ENCODE measurements around the gene POU6F1. TPM values are rescaled to one million over a fixed set of nuclear protein-coding genes. Genes with fewer than 3 reads are reported as not detected.

Gene POU6F1
- total and polyA plus RNA-seq, 11 donors: 4.6 to 14.0 (median 6.8) TPM

- peaks cover 0 to 6% (median 0%) of the 10 kb centered on the region in 9 donors for H3K36me3 ChIP-seq
- no peaks in the 10 kb centered on the region for H3K9me3 ChIP-seq
- ATAC-seq (no peak), DNase-seq (no peak)
- intact Hi-C loops (cut with DNase I): loop anchor here in 2 of 10 donors (5.0 to 10.0 kb wide), 2 partner anchors 43 to 170 kb away; partner anchors contain the start of genes TFCP2 (in 2 of the 2) and LETMD1 (in 1 of the 2)
- no peak overlapping the region for H3K4me3 ChIP-seq
- H3K27me3 ChIP-seq: no peaks in the 10 kb centered on the region
- H3K4me1 ChIP-seq: peaks cover 0 to 27% (median 14%) of the 10 kb centered on the region in 12 donors
- 91 to 97% (median 96%) methylated on average over 5 of the region's 5 CpGs for WGBS, 4 donors
- TF ChIP-seq POLR2A (IDR thresholded peaks at IDR 0.05) (no peak), CTCF (IDR thresholded peaks at IDR 0.05) (no peak)
- no peak overlapping the region for H3K27ac ChIP-seq
Observed at GRCh38 chr12:51214895-51215294, 3.0 kb downstream of the POU6F1 start.

GRCh38 chr12:51210690-51211395, 7.0 kb downstream of the POU6F1 start:
- DNase-seq: no peak

GRCh38 chr12:51209259-51209658, 8.6 kb downstream of the POU6F1 start:
- H3K36me3 ChIP-seq: peaks cover 0 to 25% (median 6%) of the 10 kb centered on the region in 9 donors
- no peak overlapping the region for H3K4me3 ChIP-seq
- H3K27me3 ChIP-seq: no peaks in the 10 kb centered on the region
- no peak for TF ChIP-seq CTCF (IDR thresholded peaks at IDR 0.05)
- TF ChIP-seq POLR2A (IDR thresholded peaks at IDR 0.05): no peak
- WGBS, 4 donors: 92 to 97% (median 94%) methylated on average over 2 of the region's 2 CpGs
- intact Hi-C loops (cut with DNase I): no loop called here
- no peak overlapping the region for H3K27ac ChIP-seq
- DNase-seq: no peak
- no peaks in the 10 kb centered on the region for H3K9me3 ChIP-seq
- no peak for ATAC-seq
- H3K4me1 ChIP-seq: no peaks in the 10 kb centered on the region

More at GRCh38 chr12:51210690-51211395, 7.0 kb downstream of the POU6F1 start:
- Histone ChIP-seq H3K36me3 (peaks cover 0 to 25% (median 4%) of the 10 kb centered on the region in 9 donors), H3K4me3 (no peak overlapping the region), H3K4me1 (no peaks in the 10 kb centered on the region), H3K27me3 (no peaks in the 10 kb centered on the region), H3K27ac (no peak overlapping the region), H3K9me3 (no peaks in the 10 kb centered on the region)
- intact Hi-C loops (cut with DNase I): loop anchor here in 1 of 10 donors (10.0 kb wide), 1 partner anchor 166 kb away; the partner anchor contains the start of gene LETMD1
- peak in 1 of 4 donors; percentile 15 for ATAC-seq
- WGBS, 4 donors: 69 to 78% (median 75%) methylated on average over 2 of the region's 2 CpGs
- TF ChIP-seq CTCF (IDR thresholded peaks at IDR 0.05): no peak
- TF ChIP-seq POLR2A (IDR thresholded peaks at IDR 0.05): no peak

- Histone ChIP-seq H3K9me3 (no peaks in the 10 kb centered on the region), H3K4me1 (no peaks in the 10 kb centered on the region), H3K4me3 (no peak overlapping the region), H3K27me3 (no peaks in the 10 kb centered on the region), H3K27ac (no peak overlapping the region), H3K36me3 (peaks cover 0 to 32% (median 12%) of the 10 kb centered on the region in 9 donors)
- intact Hi-C loops (cut with DNase I): no loop called here
- no peak for TF ChIP-seq POLR2A (IDR thresholded peaks at IDR 0.05)
- TF ChIP-seq CTCF (IDR thresholded peaks at IDR 0.05): no peak
- 90 to 95% (median 94%) methylated on average over 7 of the region's 7 CpGs for WGBS, 4 donors
- ATAC-seq (no peak), DNase-seq (no peak)
Observed at GRCh38 chr12:51208016-51208660, 9.7 kb downstream of the POU6F1 start.
